HEK293T (cell line): Measurements from ENCODE around the gene SCG2.

Source experiments
- BHLHE40 ChIP-seq: fragments of 450-650 bp; IDR thresholded peaks from 2 replicates; pipeline ENCODE4 v1.6.1; 2016; ENCODE audit warnings: mild to moderate bottlenecking, moderate library complexity, borderline replicate concordance
- CTBP1 ChIP-seq: fragments of 450-650 bp; IDR thresholded peaks from 2 replicates; pipeline ENCODE4 v1.6.1; 2016; ENCODE audit warnings: borderline replicate concordance
- FOXA1 ChIP-seq: fragments of 450-650 bp; IDR thresholded peaks from 2 replicates; pipeline ENCODE4 v1.6.1; 2016; ENCODE audit warnings: mild to moderate bottlenecking
- FOXM1 ChIP-seq: fragments of 450-650 bp; IDR thresholded peaks from 2 replicates; pipeline ENCODE4 v1.6.1; 2017; ENCODE audit warnings: mild to moderate bottlenecking, borderline replicate concordance
- TARDBP ChIP-seq: fragments of 450-650 bp; IDR thresholded peaks from 2 replicates; pipeline ENCODE4 v1.6.1; 2016

GRCh38 chr2:223619486-223620129, 17.4 kb upstream of the SCG2 start:
- TF ChIP-seq FOXM1 (no peak), CTBP1 (no peak), BHLHE40 (no peak), FOXA1 (no peak), TARDBP (no peak)
